ENCODE results near the gene SFRP2.

DNA sequence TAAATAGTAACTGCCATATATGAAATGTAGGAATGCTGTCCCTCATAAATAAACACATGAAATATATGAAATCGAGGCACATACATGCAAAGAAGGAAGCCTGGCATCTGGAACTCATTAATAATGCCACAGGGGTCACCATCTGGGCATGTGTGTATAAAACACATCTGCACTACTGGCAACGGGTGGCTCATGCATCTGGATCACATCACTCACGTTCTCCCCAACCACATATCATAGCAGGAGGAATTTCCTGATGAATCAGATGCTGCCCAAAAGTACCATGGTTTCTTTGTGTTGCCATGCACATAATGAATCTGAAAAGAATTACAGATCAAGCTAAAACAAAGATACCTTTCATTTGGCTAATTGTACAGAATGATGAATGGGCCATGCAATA lies 57.6 kb downstream of the SFRP2 start:
- TF ChIP-seq, protein P1, sequence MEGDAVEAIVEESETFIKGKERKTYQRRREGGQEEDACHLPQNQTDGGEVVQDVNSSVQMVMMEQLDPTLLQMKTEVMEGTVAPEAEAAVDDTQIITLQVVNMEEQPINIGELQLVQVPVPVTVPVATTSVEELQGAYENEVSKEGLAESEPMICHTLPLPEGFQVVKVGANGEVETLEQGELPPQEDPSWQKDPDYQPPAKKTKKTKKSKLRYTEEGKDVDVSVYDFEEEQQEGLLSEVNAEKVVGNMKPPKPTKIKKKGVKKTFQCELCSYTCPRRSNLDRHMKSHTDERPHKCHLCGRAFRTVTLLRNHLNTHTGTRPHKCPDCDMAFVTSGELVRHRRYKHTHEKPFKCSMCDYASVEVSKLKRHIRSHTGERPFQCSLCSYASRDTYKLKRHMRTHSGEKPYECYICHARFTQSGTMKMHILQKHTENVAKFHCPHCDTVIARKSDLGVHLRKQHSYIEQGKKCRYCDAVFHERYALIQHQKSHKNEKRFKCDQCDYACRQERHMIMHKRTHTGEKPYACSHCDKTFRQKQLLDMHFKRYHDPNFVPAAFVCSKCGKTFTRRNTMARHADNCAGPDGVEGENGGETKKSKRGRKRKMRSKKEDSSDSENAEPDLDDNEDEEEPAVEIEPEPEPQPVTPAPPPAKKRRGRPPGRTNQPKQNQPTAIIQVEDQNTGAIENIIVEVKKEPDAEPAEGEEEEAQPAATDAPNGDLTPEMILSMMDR (IDR thresholded peaks at IDR 0.05), result no peak
- TF ChIP-seq POLR2A (IDR thresholded peaks at IDR 0.05), result no peak
